K562 (cell line): ENCODE measurements around the gene AP1G2.

Experiments used
- CBX3 ChIP-seq, 2 experiments: IDR thresholded peaks; 1 replicate in 1 of 2; 2 replicates in 1 of 2; pipeline ENCODE4 v1.6.1; 2012; ENCODE audit warnings: inconsistent platforms in 2 of 2, low read length in 2 of 2, borderline replicate concordance in 1 of 2, control low read depth in 1 of 2
- CTCF ChIP-seq, 3 experiments: IDR thresholded peaks in 2 of 3; conservative IDR thresholded peaks in 1 of 3; 2 replicates each; pipeline ENCODE4 v1.5.1; 2011 to 2012; ENCODE audit warnings: low read length in 3 of 3, mild to moderate bottlenecking in 3 of 3, control low read depth in 2 of 3, improper control_type of control experiment in 1 of 3, inconsistent platforms in 1 of 3, low read depth in 1 of 3, mixed read lengths in 1 of 3, moderate library complexity in 1 of 3; ENCODE audit not compliant: insufficient read depth in 2 of 3
- FUS ChIP-seq: fragments of 200-400 bp; formaldehyde crosslinking; optimal IDR thresholded peaks from 2 replicates; pipeline ENCODE3; 2017; ENCODE audit warnings: low read depth, low read length
- MAX ChIP-seq: sonication (generic); formaldehyde crosslinking; IDR thresholded peaks from 2 replicates; pipeline ENCODE4 v1.9.0; 2022; ENCODE audit warnings: mild to moderate bottlenecking, missing genetic modification reagents
- NFIX ChIP-seq: fragments of 250-450 bp; sonication (Bioruptor Pico); IDR thresholded peaks from 2 replicates; pipeline ENCODE4 v1.4.0; 2020; ENCODE audit warnings: low read depth, mild to moderate bottlenecking, moderate library complexity
- PKNOX1 ChIP-seq: fragments of 450-650 bp; IDR thresholded peaks from 2 replicates; pipeline ENCODE4 v1.6.1; 2016
- ZBTB7A ChIP-seq: IDR thresholded peaks from 2 replicates; pipeline ENCODE4 v1.6.1; 2011; ENCODE audit warnings: low read depth, mild to moderate bottlenecking, low read length, moderate library complexity, borderline replicate concordance; ENCODE audit not compliant: control insufficient read depth
- ZNF175 ChIP-seq: fragments of 200-800 bp; sonication (Bioruptor generic); IDR thresholded peaks from 2 replicates; pipeline ENCODE4 v1.6.1; 2016; ENCODE audit warnings: low read depth, mild to moderate bottlenecking, missing genetic modification characterization, missing compliant biosample characterization

- TF ChIP-seq CTCF (IDR thresholded peaks at IDR 0.05 in 2 of 3, conservative IDR thresholded peaks at IDR 0.05 in 1 of 3; ENCODE audit: insufficient read depth in 2 of 3, low read depth in 1 of 3, low read length in 3 of 3) (no peak), FUS (no peak), NFIX (CRISPR knock-in tag) (no peak), CBX3 (IDR thresholded peaks at IDR 0.05; ENCODE audit: borderline replicate concordance in 1 of 2, low read length in 2 of 2) (no peak), ZBTB7A (no peak), PKNOX1 (no peak), ZNF175 (CRISPR knock-in tag) (no peak), MAX (CRISPR knock-in tag) (no peak)
These were observed 16.8 kb downstream of the AP1G2 start for GRCh38 chr14:23550812-23551265.
